K562 (cell line): ENCODE results near the gene PLD3.

Experiments
- HNRNPH1 ChIP-seq: fragments of 200-400 bp; formaldehyde crosslinking; optimal IDR thresholded peaks from 2 replicates; pipeline ENCODE3; 2017; ENCODE audit warnings: low read depth, mild to moderate bottlenecking, low read length, moderate library complexity
- JUN ChIP-seq, 2 experiments: sonication (generic) in 1 of 2; formaldehyde crosslinking in 1 of 2; IDR thresholded peaks; 2 replicates each; pipeline versions ENCODE4 v1.6.1 to v1.8.0; 2012 to 2022; ENCODE audit warnings: borderline replicate concordance in 2 of 2, mild to moderate bottlenecking in 2 of 2, improper control_type of control experiment in 1 of 2, low read depth in 1 of 2, low read length in 1 of 2, missing genetic modification reagents in 1 of 2
- JUND ChIP-seq, 2 experiments: IDR thresholded peaks; 2 replicates in 1 of 2; 3 replicates in 1 of 2; pipeline ENCODE4 v1.6.1; 2011; ENCODE audit warnings: borderline replicate concordance in 2 of 2, low read depth in 2 of 2, low read length in 2 of 2, improper control_type of control experiment in 1 of 2, missing biosample characterization in 1 of 2, missing genetic modification characterization in 1 of 2, missing genetic modification reagents in 1 of 2
- YY1 ChIP-seq, 3 experiments: IDR thresholded peaks; 2 replicates each; pipeline ENCODE4 v1.6.1; 2011; ENCODE audit warnings: low read length in 2 of 3, mild to moderate bottlenecking in 2 of 3, moderate library complexity in 2 of 3, borderline replicate concordance in 1 of 3, control low read depth in 1 of 3, low read depth in 1 of 3; ENCODE audit not compliant: insufficient read depth in 3 of 3, insufficient replicate concordance in 2 of 3, control insufficient read depth in 1 of 3, insufficient read length in 1 of 3; ENCODE audit errors: extremely low read depth in 1 of 3
- TF ChIP-seq, protein P1 (sequence below), 3 experiments: IDR thresholded peaks in 2 of 3; conservative IDR thresholded peaks in 1 of 3; 2 replicates each; pipeline ENCODE4 v1.5.1; 2011 to 2012; ENCODE audit warnings: low read length in 3 of 3, mild to moderate bottlenecking in 3 of 3, control low read depth in 2 of 3, improper control_type of control experiment in 1 of 3, inconsistent platforms in 1 of 3, low read depth in 1 of 3, mixed read lengths in 1 of 3, moderate library complexity in 1 of 3; ENCODE audit not compliant: insufficient read depth in 2 of 3
- TF ChIP-seq, protein P2 (sequence below), 2 experiments: fragments of 450-650 bp in 1 of 2; IDR thresholded peaks; 2 replicates each; pipeline ENCODE4 v1.6.1; 2011 to 2017; ENCODE audit warnings: low read depth in 2 of 2, antibody characterized with exemption in 1 of 2, borderline replicate concordance in 1 of 2, low read length in 1 of 2, mild to moderate bottlenecking in 1 of 2, mixed read lengths in 1 of 2; ENCODE audit not compliant: control insufficient read depth in 1 of 2
- TF ChIP-seq, protein P3 (sequence below), 2 experiments: fragments of 450-650 bp; formaldehyde crosslinking in 1 of 2; IDR thresholded peaks; 2 replicates each; pipeline versions ENCODE4 v1.4.0 to v1.6.1; 2014 to 2020; ENCODE audit warnings: mild to moderate bottlenecking in 2 of 2, borderline replicate concordance in 1 of 2, low read depth in 1 of 2
- TF ChIP-seq, protein P4 (sequence below): fragments of 450-650 bp; IDR thresholded peaks from 2 replicates; pipeline ENCODE4 v1.6.1; 2016

DNA sequence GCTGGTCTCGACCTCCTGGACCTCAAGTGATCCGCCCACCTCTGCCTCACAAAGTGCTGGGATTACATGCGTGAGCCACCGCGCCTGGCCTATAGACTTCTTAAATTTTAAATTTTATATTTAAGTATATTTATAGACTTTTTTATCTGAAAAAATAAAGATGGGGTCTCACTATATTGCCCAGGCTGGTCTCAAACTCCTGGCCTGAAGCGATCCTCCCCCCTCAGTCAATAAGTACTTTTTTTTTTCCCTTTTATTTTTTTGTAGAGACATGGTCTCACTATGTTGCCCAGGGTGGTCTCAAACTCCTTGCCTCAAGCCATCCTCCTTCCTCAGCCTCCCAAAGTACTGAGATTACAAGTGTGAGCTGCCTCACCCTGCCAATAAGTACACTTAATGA is 75.4 kb downstream of the PLD3 start:
- TF ChIP-seq, protein P1, sequence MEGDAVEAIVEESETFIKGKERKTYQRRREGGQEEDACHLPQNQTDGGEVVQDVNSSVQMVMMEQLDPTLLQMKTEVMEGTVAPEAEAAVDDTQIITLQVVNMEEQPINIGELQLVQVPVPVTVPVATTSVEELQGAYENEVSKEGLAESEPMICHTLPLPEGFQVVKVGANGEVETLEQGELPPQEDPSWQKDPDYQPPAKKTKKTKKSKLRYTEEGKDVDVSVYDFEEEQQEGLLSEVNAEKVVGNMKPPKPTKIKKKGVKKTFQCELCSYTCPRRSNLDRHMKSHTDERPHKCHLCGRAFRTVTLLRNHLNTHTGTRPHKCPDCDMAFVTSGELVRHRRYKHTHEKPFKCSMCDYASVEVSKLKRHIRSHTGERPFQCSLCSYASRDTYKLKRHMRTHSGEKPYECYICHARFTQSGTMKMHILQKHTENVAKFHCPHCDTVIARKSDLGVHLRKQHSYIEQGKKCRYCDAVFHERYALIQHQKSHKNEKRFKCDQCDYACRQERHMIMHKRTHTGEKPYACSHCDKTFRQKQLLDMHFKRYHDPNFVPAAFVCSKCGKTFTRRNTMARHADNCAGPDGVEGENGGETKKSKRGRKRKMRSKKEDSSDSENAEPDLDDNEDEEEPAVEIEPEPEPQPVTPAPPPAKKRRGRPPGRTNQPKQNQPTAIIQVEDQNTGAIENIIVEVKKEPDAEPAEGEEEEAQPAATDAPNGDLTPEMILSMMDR (IDR thresholded peaks at IDR 0.05 in 2 of 3, conservative IDR thresholded peaks at IDR 0.05 in 1 of 3; ENCODE audit: insufficient read depth in 2 of 3, low read depth in 1 of 3, low read length in 3 of 3), result no peak
- TF ChIP-seq, protein P2, sequence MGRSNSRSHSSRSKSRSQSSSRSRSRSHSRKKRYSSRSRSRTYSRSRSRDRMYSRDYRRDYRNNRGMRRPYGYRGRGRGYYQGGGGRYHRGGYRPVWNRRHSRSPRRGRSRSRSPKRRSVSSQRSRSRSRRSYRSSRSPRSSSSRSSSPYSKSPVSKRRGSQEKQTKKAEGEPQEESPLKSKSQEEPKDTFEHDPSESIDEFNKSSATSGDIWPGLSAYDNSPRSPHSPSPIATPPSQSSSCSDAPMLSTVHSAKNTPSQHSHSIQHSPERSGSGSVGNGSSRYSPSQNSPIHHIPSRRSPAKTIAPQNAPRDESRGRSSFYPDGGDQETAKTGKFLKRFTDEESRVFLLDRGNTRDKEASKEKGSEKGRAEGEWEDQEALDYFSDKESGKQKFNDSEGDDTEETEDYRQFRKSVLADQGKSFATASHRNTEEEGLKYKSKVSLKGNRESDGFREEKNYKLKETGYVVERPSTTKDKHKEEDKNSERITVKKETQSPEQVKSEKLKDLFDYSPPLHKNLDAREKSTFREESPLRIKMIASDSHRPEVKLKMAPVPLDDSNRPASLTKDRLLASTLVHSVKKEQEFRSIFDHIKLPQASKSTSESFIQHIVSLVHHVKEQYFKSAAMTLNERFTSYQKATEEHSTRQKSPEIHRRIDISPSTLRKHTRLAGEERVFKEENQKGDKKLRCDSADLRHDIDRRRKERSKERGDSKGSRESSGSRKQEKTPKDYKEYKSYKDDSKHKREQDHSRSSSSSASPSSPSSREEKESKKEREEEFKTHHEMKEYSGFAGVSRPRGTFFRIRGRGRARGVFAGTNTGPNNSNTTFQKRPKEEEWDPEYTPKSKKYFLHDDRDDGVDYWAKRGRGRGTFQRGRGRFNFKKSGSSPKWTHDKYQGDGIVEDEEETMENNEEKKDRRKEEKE (IDR thresholded peaks at IDR 0.05; ENCODE audit: borderline replicate concordance in 1 of 2, control insufficient read depth in 1 of 2, low read depth in 2 of 2, low read length in 1 of 2), result no peak
- TF ChIP-seq HNRNPH1, result no peak
- no peak for TF ChIP-seq YY1 (IDR thresholded peaks at IDR 0.05; ENCODE audit: borderline replicate concordance in 1 of 3, control insufficient read depth in 1 of 3, extremely low read depth in 1 of 3, insufficient read depth in 3 of 3, insufficient read length in 1 of 3, insufficient replicate concordance in 2 of 3, low read depth in 1 of 3, low read length in 2 of 3)
- TF ChIP-seq, protein P3, sequence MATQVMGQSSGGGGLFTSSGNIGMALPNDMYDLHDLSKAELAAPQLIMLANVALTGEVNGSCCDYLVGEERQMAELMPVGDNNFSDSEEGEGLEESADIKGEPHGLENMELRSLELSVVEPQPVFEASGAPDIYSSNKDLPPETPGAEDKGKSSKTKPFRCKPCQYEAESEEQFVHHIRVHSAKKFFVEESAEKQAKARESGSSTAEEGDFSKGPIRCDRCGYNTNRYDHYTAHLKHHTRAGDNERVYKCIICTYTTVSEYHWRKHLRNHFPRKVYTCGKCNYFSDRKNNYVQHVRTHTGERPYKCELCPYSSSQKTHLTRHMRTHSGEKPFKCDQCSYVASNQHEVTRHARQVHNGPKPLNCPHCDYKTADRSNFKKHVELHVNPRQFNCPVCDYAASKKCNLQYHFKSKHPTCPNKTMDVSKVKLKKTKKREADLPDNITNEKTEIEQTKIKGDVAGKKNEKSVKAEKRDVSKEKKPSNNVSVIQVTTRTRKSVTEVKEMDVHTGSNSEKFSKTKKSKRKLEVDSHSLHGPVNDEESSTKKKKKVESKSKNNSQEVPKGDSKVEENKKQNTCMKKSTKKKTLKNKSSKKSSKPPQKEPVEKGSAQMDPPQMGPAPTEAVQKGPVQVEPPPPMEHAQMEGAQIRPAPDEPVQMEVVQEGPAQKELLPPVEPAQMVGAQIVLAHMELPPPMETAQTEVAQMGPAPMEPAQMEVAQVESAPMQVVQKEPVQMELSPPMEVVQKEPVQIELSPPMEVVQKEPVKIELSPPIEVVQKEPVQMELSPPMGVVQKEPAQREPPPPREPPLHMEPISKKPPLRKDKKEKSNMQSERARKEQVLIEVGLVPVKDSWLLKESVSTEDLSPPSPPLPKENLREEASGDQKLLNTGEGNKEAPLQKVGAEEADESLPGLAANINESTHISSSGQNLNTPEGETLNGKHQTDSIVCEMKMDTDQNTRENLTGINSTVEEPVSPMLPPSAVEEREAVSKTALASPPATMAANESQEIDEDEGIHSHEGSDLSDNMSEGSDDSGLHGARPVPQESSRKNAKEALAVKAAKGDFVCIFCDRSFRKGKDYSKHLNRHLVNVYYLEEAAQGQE (IDR thresholded peaks at IDR 0.05; ENCODE audit: borderline replicate concordance), result no peak
- TF ChIP-seq, protein P3 (CRISPR knock-in tag; IDR thresholded peaks at IDR 0.05; ENCODE audit: low read depth), result no peak
- TF ChIP-seq, protein P4, sequence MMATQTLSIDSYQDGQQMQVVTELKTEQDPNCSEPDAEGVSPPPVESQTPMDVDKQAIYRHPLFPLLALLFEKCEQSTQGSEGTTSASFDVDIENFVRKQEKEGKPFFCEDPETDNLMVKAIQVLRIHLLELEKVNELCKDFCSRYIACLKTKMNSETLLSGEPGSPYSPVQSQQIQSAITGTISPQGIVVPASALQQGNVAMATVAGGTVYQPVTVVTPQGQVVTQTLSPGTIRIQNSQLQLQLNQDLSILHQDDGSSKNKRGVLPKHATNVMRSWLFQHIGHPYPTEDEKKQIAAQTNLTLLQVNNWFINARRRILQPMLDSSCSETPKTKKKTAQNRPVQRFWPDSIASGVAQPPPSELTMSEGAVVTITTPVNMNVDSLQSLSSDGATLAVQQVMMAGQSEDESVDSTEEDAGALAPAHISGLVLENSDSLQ, result no peak
- TF ChIP-seq JUND (IDR thresholded peaks at IDR 0.05; ENCODE audit: borderline replicate concordance, low read depth, low read length), result no peak
- no peak for TF ChIP-seq JUND (tag; IDR thresholded peaks at IDR 0.05; ENCODE audit: borderline replicate concordance, low read depth, low read length)
- TF ChIP-seq JUN (IDR thresholded peaks at IDR 0.05; ENCODE audit: borderline replicate concordance, low read depth, low read length), result no peak
- no peak for TF ChIP-seq JUN (CRISPR knock-in tag; IDR thresholded peaks at IDR 0.05; ENCODE audit: borderline replicate concordance)
